Bronchial epithelial cell (primary cell): ENCODE results near the gene LRCH2. TPM values are rescaled to one million over a fixed set of nuclear protein-coding genes. Genes with fewer than 3 reads are reported as not detected.

Experiments
- DNase-seq: peaks from one replicate; pipeline ENCODE4 v3.0.0-alpha.2; 2010; ENCODE audit warnings: low read depth
- FAIRE-seq: peaks from 2 replicates; lab custom pipeline; 2011; peaks lifted over from hg19 to GRCh38; lab: Jason Lieb, UNC
- H3K27me3 ChIP-seq: 2 replicates; pipeline ENCODE4 v1.5.1; 2011; ENCODE audit warnings: low read length; ENCODE audit not compliant: control insufficient read depth, insufficient read depth
- H3K36me3 ChIP-seq: 2 replicates; pipeline ENCODE4 v1.5.1; 2011; ENCODE audit warnings: low read length; ENCODE audit not compliant: control insufficient read depth, insufficient read depth
- H3K4me3 ChIP-seq: 2 replicates; pipeline ENCODE4 v1.5.1; 2011; ENCODE audit warnings: mild to moderate bottlenecking, low read depth, low read length, control low read depth
- CTCF ChIP-seq: IDR thresholded peaks from 2 replicates; pipeline ENCODE4 v1.5.1; 2011; ENCODE audit warnings: mild to moderate bottlenecking, moderate library complexity, low read length, control low read depth, inconsistent platforms; ENCODE audit not compliant: insufficient read depth, severe bottlenecking
- total RNA-seq: library from RNA; depleted of rRNA; stranded (reverse); fragments of >200 nt; gene quantifications from 2 replicates; pipeline ENCODE4 v1.2.1, GENCODE V29; 2014

Gene LRCH2
- total RNA-seq, 1 donor from 2014 or later, result 0.26 TPM

DNA sequence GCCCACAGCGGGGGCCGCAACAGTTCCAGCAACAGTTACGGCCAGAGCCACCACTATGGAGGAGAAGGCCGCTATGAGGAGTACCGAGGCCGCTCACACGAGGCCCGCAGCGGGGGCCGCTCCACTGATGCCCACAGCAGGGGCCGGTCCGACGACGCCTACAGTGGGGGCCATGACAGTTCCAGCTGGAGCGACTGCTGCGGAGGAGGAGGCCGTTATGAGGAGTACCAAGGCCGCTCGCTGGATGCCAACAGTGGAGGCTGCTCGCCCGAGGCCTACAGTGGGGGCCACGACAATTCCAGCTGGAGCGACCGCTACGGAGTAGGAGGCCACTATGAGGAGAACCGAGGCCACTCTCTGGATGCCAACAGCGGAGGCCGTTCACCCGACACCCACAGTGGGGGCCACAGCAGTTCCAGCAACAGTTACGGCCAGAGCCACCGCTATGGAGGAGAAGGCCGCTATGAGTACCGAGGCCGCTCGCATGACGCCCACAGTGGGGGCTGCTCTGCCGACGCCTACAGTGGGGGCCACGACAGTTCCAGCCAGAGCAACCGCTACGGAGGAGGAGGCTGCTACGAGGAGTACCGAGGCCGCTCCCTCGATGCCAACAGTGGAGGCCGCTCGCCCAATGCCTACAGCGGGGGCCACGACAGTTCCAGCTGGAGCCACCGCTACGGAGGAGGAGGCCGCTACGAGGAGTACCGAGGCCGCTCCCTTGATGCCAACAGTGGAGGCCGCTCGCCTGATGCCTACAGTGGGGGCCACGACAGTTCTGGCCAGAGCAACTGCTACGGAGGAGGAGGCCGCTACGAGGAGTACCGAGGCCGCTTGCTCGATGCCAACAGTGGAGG, 43.0 kb downstream of the LRCH2 start:
- FAIRE-seq (no peak), DNase-seq (no peak)
- no peak for TF ChIP-seq CTCF
- no peak overlapping the region for H3K4me3 ChIP-seq
- H3K27me3 ChIP-seq, result no peaks in the 10 kb centered on the region
- no peaks in the 10 kb centered on the region for H3K36me3 ChIP-seq

DNA sequence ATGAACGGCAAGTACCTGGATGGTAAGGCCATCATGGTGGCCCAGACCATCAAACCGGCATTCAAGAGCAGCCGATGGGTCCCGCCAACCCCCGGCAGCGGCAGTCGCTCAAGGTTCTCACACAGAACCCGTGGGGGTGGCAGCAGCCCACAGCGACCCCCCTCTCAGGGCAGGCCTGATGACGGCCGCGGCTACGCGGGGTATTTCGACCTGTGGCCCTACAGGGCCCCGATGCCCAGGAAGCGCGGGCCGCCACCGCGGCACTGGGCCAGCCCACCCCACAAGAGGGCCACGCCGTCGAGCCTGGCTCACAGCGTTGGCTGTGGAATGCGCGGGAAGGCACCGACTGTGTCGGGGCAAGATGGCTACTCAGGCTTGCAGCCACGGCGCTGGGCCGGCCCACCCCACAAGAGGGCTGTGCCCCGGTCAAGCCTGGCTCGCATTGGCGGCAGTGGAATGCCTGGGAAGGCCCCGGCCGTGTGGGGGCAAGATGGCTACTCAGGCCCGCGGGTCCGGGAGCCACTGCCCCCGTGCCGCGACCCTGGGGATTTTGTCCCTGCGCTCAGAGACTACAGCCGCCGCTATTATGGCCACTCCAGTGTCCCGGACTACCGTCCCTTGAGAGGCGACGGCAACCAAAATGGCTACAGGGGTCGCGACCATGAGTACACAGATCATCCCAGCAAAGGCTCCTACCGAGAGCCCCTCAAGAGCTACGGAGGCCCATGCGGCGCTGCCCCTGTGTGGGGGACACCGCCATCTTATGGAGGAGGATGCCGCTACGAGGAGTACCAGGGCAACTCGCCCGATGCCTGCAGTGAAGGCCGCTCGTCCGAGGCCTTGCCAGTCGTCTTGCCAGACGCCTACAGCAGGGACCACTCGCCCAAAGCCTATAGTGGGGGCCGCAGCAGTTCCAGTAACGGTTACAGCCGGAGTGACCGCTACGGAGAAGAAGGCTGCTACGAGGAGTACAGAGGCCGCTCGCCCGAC, 44.0 kb downstream of the LRCH2 start:
- no peaks in the 10 kb centered on the region for H3K27me3 ChIP-seq
- no peak for TF ChIP-seq CTCF
- DNase-seq, result no peak
- H3K4me3 ChIP-seq, result no peak overlapping the region
- no peak for FAIRE-seq
- H3K36me3 ChIP-seq, result no peaks in the 10 kb centered on the region

DNA sequence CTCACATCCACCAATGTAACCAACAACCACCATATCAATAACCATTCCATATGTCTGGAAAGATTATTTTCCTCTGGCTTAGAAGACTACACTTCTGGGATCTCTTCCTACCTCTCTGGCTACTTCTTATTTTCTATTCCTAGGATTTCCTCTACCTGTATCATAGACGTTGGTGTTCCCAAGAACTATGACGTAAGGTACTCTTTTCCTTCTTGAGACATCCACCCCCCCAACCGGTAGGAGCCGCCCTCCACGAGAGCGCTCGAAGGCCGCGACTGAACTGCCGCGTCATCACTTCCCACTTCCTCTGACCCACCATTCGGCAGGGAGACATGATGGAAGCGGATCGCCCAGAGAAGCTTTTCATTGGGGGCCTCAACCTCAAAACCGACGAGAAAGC, 44.8 kb downstream of the LRCH2 start, which contains the start of gene RBMXL3:
TSS of gene RBMXL3 (plus strand) at position 301 of the 400 bp plus-strand sequence. CDS start at position 333, 32 bp downstream.
- DNase-seq (no peak), FAIRE-seq (no peak)
- H3K36me3 ChIP-seq, result no peaks in the 10 kb centered on the region
- no peak for TF ChIP-seq CTCF
- H3K4me3 ChIP-seq, result no peak within 1 kb of the TSS
- H3K27me3 ChIP-seq, result no peaks in the 10 kb centered on the region

GRCh38 chrX:115183980-115184379, 49.9 kb downstream of the LRCH2 start:
- no peak for TF ChIP-seq CTCF
- FAIRE-seq (no peak), DNase-seq (no peak)
- no peaks in the 10 kb centered on the region for H3K27me3 ChIP-seq
- H3K36me3 ChIP-seq, result no peaks in the 10 kb centered on the region
- H3K4me3 ChIP-seq, result no peak overlapping the region

GRCh38 chrX:115178473-115178872, 55.4 kb downstream of the LRCH2 start:
- no peak overlapping the region for H3K4me3 ChIP-seq
- DNase-seq (no peak), FAIRE-seq (no peak)
- no peaks in the 10 kb centered on the region for H3K27me3 ChIP-seq
- H3K36me3 ChIP-seq, result no peaks in the 10 kb centered on the region
- TF ChIP-seq CTCF, result no peak
